Tibial artery (tissue), 4 donors: ENCODE data around the gene PI16.

Experiments
- DNase-seq, 2 donors: peaks; one replicate each; pipeline ENCODE4 v3.0.0-alpha.2; 2019
- H3K27ac ChIP-seq, 2 donors: fragments of 200-600 bp; sonication (generic) in 1 of 2; 1 replicate in 1 of 2; 2 replicates in 1 of 2; pipeline ENCODE4 v1.5.1; 2018 to 2019; ENCODE audit warnings: mild to moderate bottlenecking in 1 of 2
- H3K27me3 ChIP-seq, 2 donors: fragments of 200-600 bp; sonication (generic) in 1 of 2; one replicate each; pipeline versions ENCODE4 v1.5.1 to v1.6.0; 2016 to 2019
- H3K36me3 ChIP-seq, 3 donors: fragments of 200-600 bp; sonication (generic) in 2 of 3; one replicate each; pipeline ENCODE4 v1.5.1; 2016 to 2019; ENCODE audit warnings: mild to moderate bottlenecking in 2 of 3
- H3K4me1 ChIP-seq, 4 donors: fragments of 200-600 bp; sonication (generic) in 2 of 4; 1 replicate in 3 of 4; 2 replicates in 1 of 4; pipeline ENCODE4 v1.5.1; 2016 to 2019
- H3K4me3 ChIP-seq, 2 donors: fragments of 200-600 bp; sonication (generic) in 1 of 2; 1 replicate in 1 of 2; 2 replicates in 1 of 2; pipeline ENCODE4 v1.5.1; 2018 to 2019; ENCODE audit warnings: mild to moderate bottlenecking in 2 of 2
- H3K9me3 ChIP-seq, 3 donors: fragments of 200-600 bp; sonication (generic) in 1 of 3; one replicate each; pipeline ENCODE4 v1.5.1; 2016 to 2019
- CTCF ChIP-seq, 2 experiments: fragments of 200-600 bp in 1 of 2; fragments of 450-650 bp in 1 of 2; IDR thresholded peaks; one replicate each; pipeline ENCODE4 v1.5.1; 2017 to 2019; ENCODE audit warnings: antibody characterized with exemption in 2 of 2, mild to moderate bottlenecking in 1 of 2, moderate library complexity in 1 of 2
- intact Hi-C: fragments of 100-400 bp; cut with DNase I; formaldehyde crosslinking; loops from one replicate; pipeline ENCODE4 v1.15.0; 2023; ENCODE audit warnings: low total_unique reads

Gene PI16

GRCh38 chr6:36971921-36972673, 17.6 kb downstream of the PI16 start:
- Histone ChIP-seq H3K27me3 (no peaks in the 10 kb centered on the region), H3K4me3 (no peak overlapping the region), H3K9me3 (no peaks in the 10 kb centered on the region), H3K27ac (no peak overlapping the region), H3K4me1 (no peaks in the 10 kb centered on the region), H3K36me3 (peaks cover 99 to 100% (median 99%) of the 10 kb centered on the region in 3 donors)
- no peak for TF ChIP-seq CTCF (IDR thresholded peaks at IDR 0.05)
- intact Hi-C loops = loop anchor here (2.0 kb wide), 1 partner anchor 49 kb away; no protein-coding TSS in a partner anchor
- no peak for DNase-seq

GRCh38 chr6:36973190-36973589, 18.7 kb downstream of the PI16 start:
- Histone ChIP-seq H3K4me3 (no peak overlapping the region), H3K4me1 (peaks cover 0 to 7% (median 0%) of the 10 kb centered on the region in 4 donors), H3K27ac (no peak overlapping the region), H3K9me3 (no peaks in the 10 kb centered on the region), H3K27me3 (no peaks in the 10 kb centered on the region), H3K36me3 (peaks cover 99 to 100% (median 99%) of the 10 kb centered on the region in 3 donors)
- no peak for TF ChIP-seq CTCF (IDR thresholded peaks at IDR 0.05)
- no peak for DNase-seq
- intact Hi-C loops = no loop called here

GRCh38 chr6:36973647-36974046, 19.1 kb downstream of the PI16 start:
- no peak for TF ChIP-seq CTCF (IDR thresholded peaks at IDR 0.05)
- intact Hi-C loops = no loop called here
- no peak overlapping the region for H3K27ac ChIP-seq

GRCh38 chr6:36975231-36976006, 20.9 kb downstream of the PI16 start:
- H3K4me1 ChIP-seq = peaks cover 0 to 21% (median 6%) of the 10 kb centered on the region in 4 donors
- intact Hi-C loops = no loop called here
- H3K9me3 ChIP-seq = no peaks in the 10 kb centered on the region
- no peak overlapping the region for H3K27ac ChIP-seq
- H3K4me3 ChIP-seq = no peak overlapping the region
- DNase-seq = no peak
- no peaks in the 10 kb centered on the region for H3K27me3 ChIP-seq
- TF ChIP-seq CTCF (IDR thresholded peaks at IDR 0.05) = no peak
- peaks cover 80 to 90% (median 84%) of the 10 kb centered on the region in 3 donors for H3K36me3 ChIP-seq

More at GRCh38 chr6:36973647-36974046, 19.1 kb downstream of the PI16 start:
- H3K27me3 ChIP-seq = no peaks in the 10 kb centered on the region
- no peak overlapping the region for H3K4me3 ChIP-seq
- H3K36me3 ChIP-seq = peaks cover 98 to 100% (median 99%) of the 10 kb centered on the region in 3 donors
- DNase-seq = no peak
- H3K9me3 ChIP-seq = no peaks in the 10 kb centered on the region
- peaks cover 0 to 10% (median 0%) of the 10 kb centered on the region in 4 donors for H3K4me1 ChIP-seq

- intact Hi-C loops = no loop called here
- Histone ChIP-seq H3K9me3 (no peaks in the 10 kb centered on the region), H3K27ac (no peak overlapping the region), H3K4me1 (peaks cover 0 to 26% (median 10%) of the 10 kb centered on the region in 4 donors), H3K36me3 (peaks cover 75 to 90% (median 79%) of the 10 kb centered on the region in 3 donors), H3K27me3 (no peaks in the 10 kb centered on the region), H3K4me3 (no peak overlapping the region)
- TF ChIP-seq CTCF (IDR thresholded peaks at IDR 0.05) = no peak
- no peak for DNase-seq
Measured at GRCh38 chr6:36976007-36976264, 21.4 kb downstream of the PI16 start.
